Measurements from ENCODE around the gene XRCC4. TPM values are rescaled to one million over a fixed set of nuclear protein-coding genes. Genes with fewer than 3 reads are reported as not detected.

The XRCC4 gene
- polyA plus RNA-seq, 1 donor from 2014 or later = 22.9 TPM

DNA sequence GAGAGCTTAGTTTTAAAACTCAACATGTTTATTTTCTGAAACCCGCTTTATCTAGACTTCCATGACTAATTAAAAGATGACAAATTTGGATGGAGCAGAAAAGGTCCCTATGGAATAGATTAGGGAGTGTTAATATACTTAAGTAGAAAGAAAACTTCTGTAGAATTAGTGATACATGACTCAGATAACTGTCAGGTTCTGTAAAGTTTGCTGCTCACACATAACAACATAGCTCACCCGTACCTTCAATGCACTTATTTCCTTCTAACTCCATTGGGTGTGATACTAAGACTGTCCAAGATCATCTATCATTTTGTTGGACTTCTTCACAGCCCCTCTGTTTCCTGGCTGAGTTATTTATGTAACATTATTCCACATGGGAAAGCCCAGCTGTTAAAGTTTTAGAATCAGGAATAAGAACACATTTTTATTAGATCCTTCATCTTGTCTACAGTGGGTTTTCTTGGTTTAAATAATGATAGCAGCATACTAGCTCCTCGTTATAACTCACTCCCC, 27.9 kb upstream of the XRCC4 start:
- no peak overlapping the region for H3K4me2 ChIP-seq (ENCODE audit: low read length)
- H3K9ac ChIP-seq (ENCODE audit: low read length) = no peak overlapping the region
- no peak overlapping the region for H3K27ac ChIP-seq (ENCODE audit: low read length)
- TF ChIP-seq SMC3 (conservative IDR thresholded peaks at IDR 0.05; ENCODE audit: poor library complexity) (no peak), MXI1 (conservative IDR thresholded peaks at IDR 0.05; ENCODE audit: poor library complexity, severe bottlenecking) (no peak), POLR2AphosphoS5 (IDR thresholded peaks at IDR 0.05) (no peak), TAF1 (IDR thresholded peaks at IDR 0.05; ENCODE audit: low read depth) (no peak), RAD21 (conservative IDR thresholded peaks at IDR 0.05) (no peak), EP300 (conservative IDR thresholded peaks at IDR 0.05; ENCODE audit: poor library complexity, severe bottlenecking) (no peak), EZH2 (IDR thresholded peaks at IDR 0.05; ENCODE audit: borderline replicate concordance, insufficient read depth, low read length, poor library complexity, severe bottlenecking) (no peak)
- TF ChIP-seq, protein P1, sequence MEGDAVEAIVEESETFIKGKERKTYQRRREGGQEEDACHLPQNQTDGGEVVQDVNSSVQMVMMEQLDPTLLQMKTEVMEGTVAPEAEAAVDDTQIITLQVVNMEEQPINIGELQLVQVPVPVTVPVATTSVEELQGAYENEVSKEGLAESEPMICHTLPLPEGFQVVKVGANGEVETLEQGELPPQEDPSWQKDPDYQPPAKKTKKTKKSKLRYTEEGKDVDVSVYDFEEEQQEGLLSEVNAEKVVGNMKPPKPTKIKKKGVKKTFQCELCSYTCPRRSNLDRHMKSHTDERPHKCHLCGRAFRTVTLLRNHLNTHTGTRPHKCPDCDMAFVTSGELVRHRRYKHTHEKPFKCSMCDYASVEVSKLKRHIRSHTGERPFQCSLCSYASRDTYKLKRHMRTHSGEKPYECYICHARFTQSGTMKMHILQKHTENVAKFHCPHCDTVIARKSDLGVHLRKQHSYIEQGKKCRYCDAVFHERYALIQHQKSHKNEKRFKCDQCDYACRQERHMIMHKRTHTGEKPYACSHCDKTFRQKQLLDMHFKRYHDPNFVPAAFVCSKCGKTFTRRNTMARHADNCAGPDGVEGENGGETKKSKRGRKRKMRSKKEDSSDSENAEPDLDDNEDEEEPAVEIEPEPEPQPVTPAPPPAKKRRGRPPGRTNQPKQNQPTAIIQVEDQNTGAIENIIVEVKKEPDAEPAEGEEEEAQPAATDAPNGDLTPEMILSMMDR (IDR thresholded peaks at IDR 0.05; ENCODE audit: poor library complexity, severe bottlenecking) = no peak
- TF ChIP-seq, protein P2, sequence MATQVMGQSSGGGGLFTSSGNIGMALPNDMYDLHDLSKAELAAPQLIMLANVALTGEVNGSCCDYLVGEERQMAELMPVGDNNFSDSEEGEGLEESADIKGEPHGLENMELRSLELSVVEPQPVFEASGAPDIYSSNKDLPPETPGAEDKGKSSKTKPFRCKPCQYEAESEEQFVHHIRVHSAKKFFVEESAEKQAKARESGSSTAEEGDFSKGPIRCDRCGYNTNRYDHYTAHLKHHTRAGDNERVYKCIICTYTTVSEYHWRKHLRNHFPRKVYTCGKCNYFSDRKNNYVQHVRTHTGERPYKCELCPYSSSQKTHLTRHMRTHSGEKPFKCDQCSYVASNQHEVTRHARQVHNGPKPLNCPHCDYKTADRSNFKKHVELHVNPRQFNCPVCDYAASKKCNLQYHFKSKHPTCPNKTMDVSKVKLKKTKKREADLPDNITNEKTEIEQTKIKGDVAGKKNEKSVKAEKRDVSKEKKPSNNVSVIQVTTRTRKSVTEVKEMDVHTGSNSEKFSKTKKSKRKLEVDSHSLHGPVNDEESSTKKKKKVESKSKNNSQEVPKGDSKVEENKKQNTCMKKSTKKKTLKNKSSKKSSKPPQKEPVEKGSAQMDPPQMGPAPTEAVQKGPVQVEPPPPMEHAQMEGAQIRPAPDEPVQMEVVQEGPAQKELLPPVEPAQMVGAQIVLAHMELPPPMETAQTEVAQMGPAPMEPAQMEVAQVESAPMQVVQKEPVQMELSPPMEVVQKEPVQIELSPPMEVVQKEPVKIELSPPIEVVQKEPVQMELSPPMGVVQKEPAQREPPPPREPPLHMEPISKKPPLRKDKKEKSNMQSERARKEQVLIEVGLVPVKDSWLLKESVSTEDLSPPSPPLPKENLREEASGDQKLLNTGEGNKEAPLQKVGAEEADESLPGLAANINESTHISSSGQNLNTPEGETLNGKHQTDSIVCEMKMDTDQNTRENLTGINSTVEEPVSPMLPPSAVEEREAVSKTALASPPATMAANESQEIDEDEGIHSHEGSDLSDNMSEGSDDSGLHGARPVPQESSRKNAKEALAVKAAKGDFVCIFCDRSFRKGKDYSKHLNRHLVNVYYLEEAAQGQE (IDR thresholded peaks at IDR 0.05; ENCODE audit: borderline replicate concordance) = no peak
- H3K27me3 ChIP-seq (ENCODE audit: insufficient read depth, low read depth, low read length) = no peaks in the 10 kb centered on the region
- no peak overlapping the region for H3K4me3 ChIP-seq (ENCODE audit: low read length)
- H3F3A ChIP-seq (ENCODE audit: insufficient read depth, low read length, poor library complexity, severe bottlenecking) = no peaks in the 10 kb centered on the region
- no peaks in the 10 kb centered on the region for H3K9me2 ChIP-seq (ENCODE audit: insufficient read depth, low read length)
- no peaks in the 10 kb centered on the region for H3K36me3 ChIP-seq (ENCODE audit: insufficient read depth, low read length)
- no peaks in the 10 kb centered on the region for H3K9me3 ChIP-seq (ENCODE audit: low read length)
- no peak overlapping the region for H2AFZ ChIP-seq (ENCODE audit: low read depth, low read length)
- H4K20me1 ChIP-seq (ENCODE audit: insufficient read depth) = no peaks in the 10 kb centered on the region
- peaks cover 3% of the 10 kb centered on the region for H3K79me2 ChIP-seq (replicated peaks; ENCODE audit: insufficient read depth, low read length)

DNA sequence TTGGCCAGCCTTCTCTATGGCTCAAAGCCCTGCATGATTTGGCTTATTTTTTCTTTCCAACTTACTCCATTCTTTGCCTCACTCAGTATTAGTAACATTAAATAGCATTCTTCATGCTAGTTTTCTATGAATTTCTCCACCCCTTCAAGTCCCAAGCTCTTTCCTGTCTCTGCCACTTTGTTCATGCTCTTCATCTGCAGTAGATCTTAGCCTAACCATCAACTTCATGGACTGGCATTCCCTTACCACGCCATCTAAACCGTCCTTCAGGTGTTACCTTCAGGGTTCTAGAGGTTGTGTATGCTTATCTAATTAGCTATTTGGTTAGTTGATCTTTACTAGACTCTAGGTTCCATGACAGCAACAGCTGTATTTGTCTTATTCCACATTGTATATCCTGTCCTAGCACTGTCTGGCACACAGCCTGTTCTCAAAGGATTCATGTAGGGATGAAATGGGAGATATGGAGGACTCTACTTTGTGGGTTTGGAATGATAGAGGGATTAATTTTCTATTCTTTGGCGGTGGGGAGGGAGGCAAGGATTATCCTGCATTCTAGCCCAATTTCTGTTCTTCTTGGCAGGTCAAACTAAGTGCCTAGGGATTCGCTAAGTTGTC, 26.5 kb upstream of the XRCC4 start:
- H3K27me3 ChIP-seq (ENCODE audit: insufficient read depth, low read depth, low read length) = no peaks in the 10 kb centered on the region
- no peak overlapping the region for H3K9ac ChIP-seq (ENCODE audit: low read length)
- H3K4me3 ChIP-seq (ENCODE audit: low read length) = no peak overlapping the region
- no peak overlapping the region for H2AFZ ChIP-seq (ENCODE audit: low read depth, low read length)
- H3K27ac ChIP-seq (ENCODE audit: low read length) = no peak overlapping the region
- no peaks in the 10 kb centered on the region for H3K9me3 ChIP-seq (ENCODE audit: low read length)
- H3K36me3 ChIP-seq (ENCODE audit: insufficient read depth, low read length) = peaks cover 2% of the 10 kb centered on the region
- H3K4me2 ChIP-seq (ENCODE audit: low read length) = no peak overlapping the region
- no peaks in the 10 kb centered on the region for H4K20me1 ChIP-seq (ENCODE audit: insufficient read depth)
- H3F3A ChIP-seq (ENCODE audit: insufficient read depth, low read length, poor library complexity, severe bottlenecking) = no peaks in the 10 kb centered on the region
- H3K9me2 ChIP-seq (ENCODE audit: insufficient read depth, low read length) = no peaks in the 10 kb centered on the region
- TF ChIP-seq, protein P2 (IDR thresholded peaks at IDR 0.05; ENCODE audit: borderline replicate concordance) = no peak
- TF ChIP-seq POLR2AphosphoS5 (IDR thresholded peaks at IDR 0.05) = no peak
- TF ChIP-seq EZH2 (IDR thresholded peaks at IDR 0.05; ENCODE audit: borderline replicate concordance, insufficient read depth, low read length, poor library complexity, severe bottlenecking) = no peak
- no peak for TF ChIP-seq SMC3 (conservative IDR thresholded peaks at IDR 0.05; ENCODE audit: poor library complexity)
- no peak for TF ChIP-seq TAF1 (IDR thresholded peaks at IDR 0.05; ENCODE audit: low read depth)
- TF ChIP-seq EP300 (conservative IDR thresholded peaks at IDR 0.05; ENCODE audit: poor library complexity, severe bottlenecking) = no peak
- TF ChIP-seq MXI1 (conservative IDR thresholded peaks at IDR 0.05; ENCODE audit: poor library complexity, severe bottlenecking) = no peak
- TF ChIP-seq RAD21 (conservative IDR thresholded peaks at IDR 0.05) = no peak
- TF ChIP-seq, protein P1 (IDR thresholded peaks at IDR 0.05; ENCODE audit: poor library complexity, severe bottlenecking) = no peak
- H3K79me2 ChIP-seq (replicated peaks; ENCODE audit: insufficient read depth, low read length) = peaks cover 12% of the 10 kb centered on the region
